ENCODE measurements around the gene TRIO.

The TRIO gene

GRCh38 chr5:14405267-14405666 is 262.1 kb downstream of the TRIO start:
- no peak for DNase-seq

- DNase-seq = no peak
Measured at GRCh38 chr5:14405706-14406553, 262.8 kb downstream of the TRIO start.

GRCh38 chr5:14406554-14406849 is 263.4 kb downstream of the TRIO start:
- no peak for DNase-seq

GRCh38 chr5:14407051-14407450 is 263.9 kb downstream of the TRIO start:
- DNase-seq = no peak

GRCh38 chr5:14407746-14408175 is 264.6 kb downstream of the TRIO start:
- DNase-seq = no peak

GRCh38 chr5:14408969-14409586 is 265.9 kb downstream of the TRIO start:
- DNase-seq = no peak

GRCh38 chr5:14410068-14410393 is 266.9 kb downstream of the TRIO start:
- no peak for DNase-seq

- DNase-seq = no peak
Measured at GRCh38 chr5:14410394-14411201, 267.5 kb downstream of the TRIO start.

GRCh38 chr5:14411216-14411615 is 268.1 kb downstream of the TRIO start:
- no peak for DNase-seq

- no peak for DNase-seq
Measured at GRCh38 chr5:14413331-14413750, 270.2 kb downstream of the TRIO start.

GRCh38 chr5:14414007-14414406 is 270.9 kb downstream of the TRIO start:
- DNase-seq = no peak

GRCh38 chr5:14414656-14415023 is 271.5 kb downstream of the TRIO start:
- no peak for DNase-seq

GRCh38 chr5:14415024-14415697 is 272.0 kb downstream of the TRIO start:
- DNase-seq = no peak

- DNase-seq = no peak
Measured at GRCh38 chr5:14415698-14416074, 272.5 kb downstream of the TRIO start.

GRCh38 chr5:14416621-14417275 is 273.6 kb downstream of the TRIO start:
- DNase-seq = no peak

GRCh38 chr5:14417276-14417730 is 274.2 kb downstream of the TRIO start:
- DNase-seq = no peak

GRCh38 chr5:14417792-14418765 is 274.9 kb downstream of the TRIO start:
- no peak for DNase-seq

GRCh38 chr5:14419686-14420085 is 276.5 kb downstream of the TRIO start:
- DNase-seq = no peak

- DNase-seq = no peak
Measured at GRCh38 chr5:14420101-14420811, 277.1 kb downstream of the TRIO start.

GRCh38 chr5:14421851-14422250 is 278.7 kb downstream of the TRIO start:
- no peak for DNase-seq

Data from NCI-H187 treated with DMSO at 0.1 percent for 48 hours (cell line).